ENCODE results near the gene NLRP10.

GRCh38 chr11:7964873-7965272, 374 bp downstream of the NLRP10 start:
- TF ChIP-seq CTCF (IDR thresholded peaks at IDR 0.05; ENCODE audit: insufficient read depth, low read length, poor library complexity, severe bottlenecking) (no peak), EZH2phosphoT487 (conservative IDR thresholded peaks at IDR 0.05; ENCODE audit: low read length) (no peak)

Measured in SU-DHL-6 (cell line).